H4 (cell line): Measurements from ENCODE around the gene ACTL10. TPM values are rescaled to one million over a fixed set of nuclear protein-coding genes. Genes with fewer than 3 reads are reported as not detected.
"Not testable (repeated sequence)": the region's sequence is repeated elsewhere in the genome, so short reads cannot be mapped to it uniquely, and the experiment has no call there.

Experiments used
- DNase-seq: peaks from one replicate; pipeline ENCODE4 v3.0.0-alpha.2; 2015; ENCODE audit warnings: low spot score
- total RNA-seq: library from RNA; depleted of rRNA; stranded (reverse); fragments of >200 nt; shearing (Covaris generic); gene quantifications from 2 replicates; pipeline ENCODE4 v1.2.3, GENCODE V29; 2014

The ACTL10 gene
- total RNA-seq, 1 experiment from 2014 or later, result not detected

GRCh38 chr20:33693741-33694638, 27.2 kb downstream of the ACTL10 start:
- DNase-seq, result no peak

DNA sequence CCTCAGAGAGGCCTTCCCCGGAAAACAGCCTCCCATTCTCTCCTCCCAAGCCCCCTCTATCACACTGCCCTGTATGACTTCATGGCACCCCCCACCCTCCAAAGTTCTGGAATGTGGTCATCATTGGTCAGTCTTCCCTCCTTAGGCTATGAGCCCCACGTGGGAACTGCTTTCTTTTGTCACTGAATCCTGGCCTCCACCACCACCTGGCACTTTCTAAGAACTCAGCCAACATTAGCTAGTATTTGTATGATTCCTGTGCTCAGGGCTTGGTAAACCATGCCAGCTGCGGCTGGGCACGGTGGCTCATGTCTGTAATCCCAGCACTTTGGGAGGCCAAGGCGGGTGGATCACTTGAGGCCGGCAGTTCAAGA, 27.9 kb downstream of the ACTL10 start:
- DNase-seq, result no peak

GRCh38 chr20:33696448-33696847, 29.7 kb downstream of the ACTL10 start:
- DNase-seq, result no peak

DNA sequence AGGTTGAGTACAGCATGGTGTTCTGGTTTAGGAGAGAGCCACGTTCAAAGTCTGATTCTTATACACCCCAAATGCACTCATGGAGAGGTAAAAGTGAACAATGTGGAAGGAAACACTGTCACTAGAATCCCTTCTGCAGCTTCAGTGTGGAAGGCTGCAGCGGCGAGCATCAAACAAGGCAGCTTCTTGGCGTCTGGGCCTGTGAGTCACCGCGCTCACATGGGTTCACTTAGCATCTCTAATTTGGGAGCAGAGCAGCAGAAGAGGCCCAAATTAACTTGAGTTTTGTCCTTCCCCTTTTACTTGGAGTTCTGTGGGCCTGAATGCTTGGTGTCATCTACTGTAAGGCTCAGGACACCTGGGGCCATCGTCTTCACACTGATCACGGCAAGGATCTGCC, 30.4 kb downstream of the ACTL10 start:
- no peak for DNase-seq

- not testable (repeated sequence) for DNase-seq
Measured at GRCh38 chr20:33698966-33699365, 32.2 kb downstream of the ACTL10 start.

- DNase-seq, result not testable (repeated sequence)
Measured at GRCh38 chr20:33700696-33701441, 34.1 kb downstream of the ACTL10 start.

DNA sequence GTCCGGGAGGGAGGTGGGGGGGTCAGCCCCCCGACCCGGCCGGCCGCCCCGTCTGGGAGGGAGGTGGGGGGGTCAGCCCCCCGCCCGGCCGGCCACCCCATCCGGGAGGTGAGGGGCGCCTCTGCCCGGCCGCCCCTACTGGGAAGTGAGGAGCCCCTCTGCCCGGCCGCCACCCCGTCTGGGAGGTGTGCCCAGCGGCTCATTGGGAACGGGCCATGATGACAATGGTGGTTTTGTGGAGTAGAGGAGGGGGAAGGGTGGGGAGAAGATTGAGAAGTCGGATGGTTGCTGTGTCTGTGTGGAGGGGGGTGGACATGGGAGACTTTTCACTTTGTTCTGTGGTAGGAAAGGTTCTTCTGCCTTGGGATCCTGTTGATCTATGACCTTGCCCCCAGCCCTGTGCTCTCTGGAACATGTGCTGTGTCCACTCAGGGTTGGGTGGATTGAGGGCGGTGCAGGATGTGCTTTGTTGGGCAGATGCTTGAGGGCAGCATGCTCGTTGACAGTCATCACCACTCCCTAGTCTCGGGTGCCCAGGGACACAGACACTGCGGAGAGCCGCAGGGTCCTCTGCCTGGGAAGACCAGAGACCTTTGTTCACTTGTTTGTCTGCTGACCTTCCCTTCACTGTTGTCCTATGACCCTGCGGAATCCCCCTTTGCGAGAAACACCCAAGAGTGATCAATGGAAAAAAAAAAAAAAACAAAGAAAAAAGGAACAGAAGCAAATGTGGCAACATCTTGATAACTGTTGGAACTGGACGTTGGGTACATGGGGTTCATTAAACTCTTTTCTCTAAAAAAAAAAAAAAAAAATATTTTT, 35.1 kb downstream of the ACTL10 start:
- DNase-seq, result no peak

DNA sequence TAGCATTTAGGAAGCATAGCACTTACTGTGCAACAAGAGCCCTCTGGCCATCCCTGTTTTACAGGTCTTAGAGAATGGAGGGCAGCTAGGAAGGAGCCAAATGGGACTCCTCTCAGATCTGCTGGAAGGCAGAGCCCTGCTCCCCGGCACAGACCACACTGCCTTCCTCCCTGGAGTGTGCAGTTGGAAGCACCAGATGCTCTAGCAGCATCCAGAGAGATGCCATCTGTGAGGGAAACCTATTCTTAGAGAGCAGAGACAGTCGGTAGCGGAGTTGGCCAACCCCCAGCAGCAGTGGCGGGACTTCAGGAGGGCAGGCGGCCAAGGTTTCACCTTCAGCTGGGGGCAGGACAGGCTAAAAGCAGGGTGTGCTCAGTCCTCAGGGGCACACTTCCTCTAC, 36.1 kb downstream of the ACTL10 start:
- DNase-seq, result no peak

DNA sequence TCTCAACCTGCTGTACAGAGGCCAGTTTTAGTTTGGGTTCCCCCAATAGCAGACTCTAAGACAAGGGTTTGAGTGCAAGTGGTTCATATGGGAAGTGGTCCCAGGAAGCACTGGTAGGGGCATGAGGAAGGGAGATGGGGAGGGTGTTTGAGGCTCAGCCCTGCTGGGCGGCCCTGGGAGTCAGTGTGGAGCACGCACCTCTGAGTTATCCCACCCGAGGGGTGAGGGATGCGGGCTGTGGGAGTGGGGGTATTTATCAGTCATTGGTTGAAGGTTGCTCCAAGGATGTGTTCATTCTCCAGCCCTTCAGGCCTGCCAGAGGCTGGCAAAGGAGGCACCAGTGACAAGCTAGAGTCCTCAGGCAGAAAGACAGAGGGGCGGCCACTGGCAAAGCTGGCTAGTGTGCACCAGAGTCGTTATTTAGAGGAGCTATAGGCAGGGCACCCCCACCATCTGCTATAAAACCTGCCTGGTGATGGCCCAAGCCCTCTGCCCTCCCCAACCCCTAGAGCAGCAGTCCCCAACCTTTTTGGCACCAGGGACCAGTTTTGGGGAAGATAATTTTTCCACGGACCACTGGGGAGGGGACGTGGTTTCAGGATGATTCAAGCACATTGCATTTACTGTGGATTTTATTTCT, 36.9 kb downstream of the ACTL10 start:
- no peak for DNase-seq

- no peak for DNase-seq
Measured at GRCh38 chr20:33704197-33704924, 37.6 kb downstream of the ACTL10 start.

DNA sequence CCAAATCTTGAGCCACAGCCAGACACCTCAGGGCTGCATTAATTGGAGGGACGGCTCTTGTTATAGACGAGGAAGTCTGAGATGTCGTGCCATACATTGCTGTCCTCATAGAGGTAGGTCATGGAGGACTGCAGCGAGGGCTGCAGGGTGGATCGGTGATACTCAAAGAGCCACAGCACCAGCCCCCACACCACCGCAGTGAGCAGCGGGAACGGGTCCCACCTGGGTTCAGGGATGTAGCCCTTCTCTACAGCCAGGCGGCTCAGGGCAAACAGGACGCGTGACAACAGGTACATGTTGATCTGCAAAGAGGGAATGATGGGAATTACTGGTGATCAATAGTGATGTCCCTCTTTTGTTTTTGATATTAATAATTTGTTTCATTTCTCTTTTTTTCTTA, 40.9 kb downstream of the ACTL10 start:
- DNase-seq, result no peak

- no peak for DNase-seq
Measured at GRCh38 chr20:33709398-33709797, 42.7 kb downstream of the ACTL10 start.

- no peak for DNase-seq
Measured at GRCh38 chr20:33709905-33710541, 43.3 kb downstream of the ACTL10 start.

DNA sequence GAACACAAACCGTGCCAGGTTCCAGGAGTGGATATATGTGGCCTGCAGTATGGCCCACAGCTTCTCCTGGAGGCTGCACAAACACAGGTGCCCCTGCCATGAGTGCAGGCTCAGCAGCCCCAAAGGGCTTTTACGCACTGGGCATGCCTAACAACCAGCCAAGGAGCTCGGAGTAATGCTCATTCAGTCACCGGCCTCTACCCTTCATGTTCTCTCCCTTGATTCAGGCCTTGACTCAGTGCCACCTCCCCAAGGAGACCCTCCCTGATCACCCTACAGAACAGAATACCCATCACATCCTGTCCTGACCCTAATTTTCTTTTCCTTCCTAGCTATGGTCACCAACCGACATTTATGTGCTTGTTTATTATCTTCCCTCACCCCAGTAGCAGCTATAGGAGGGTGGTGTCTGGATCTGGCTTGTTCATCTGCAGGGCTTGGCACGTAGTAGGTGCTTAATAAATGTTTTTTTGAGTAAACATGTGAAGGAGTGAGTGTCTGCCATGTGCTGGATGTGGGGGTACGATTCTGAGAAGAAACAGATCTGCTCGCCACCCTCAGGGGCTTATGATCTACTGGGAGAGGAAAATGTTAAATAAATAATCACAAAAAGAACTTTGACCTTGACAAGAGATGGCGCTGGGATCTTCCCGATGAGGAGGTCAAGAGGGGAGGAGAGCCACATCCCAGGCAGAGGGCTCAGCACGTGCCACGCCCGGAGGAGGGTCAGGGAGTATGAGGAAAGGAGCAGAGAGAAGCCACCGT, 44.1 kb downstream of the ACTL10 start:
- DNase-seq, result no peak

GRCh38 chr20:33711446-33711738, 44.6 kb downstream of the ACTL10 start:
- DNase-seq, result no peak

DNA sequence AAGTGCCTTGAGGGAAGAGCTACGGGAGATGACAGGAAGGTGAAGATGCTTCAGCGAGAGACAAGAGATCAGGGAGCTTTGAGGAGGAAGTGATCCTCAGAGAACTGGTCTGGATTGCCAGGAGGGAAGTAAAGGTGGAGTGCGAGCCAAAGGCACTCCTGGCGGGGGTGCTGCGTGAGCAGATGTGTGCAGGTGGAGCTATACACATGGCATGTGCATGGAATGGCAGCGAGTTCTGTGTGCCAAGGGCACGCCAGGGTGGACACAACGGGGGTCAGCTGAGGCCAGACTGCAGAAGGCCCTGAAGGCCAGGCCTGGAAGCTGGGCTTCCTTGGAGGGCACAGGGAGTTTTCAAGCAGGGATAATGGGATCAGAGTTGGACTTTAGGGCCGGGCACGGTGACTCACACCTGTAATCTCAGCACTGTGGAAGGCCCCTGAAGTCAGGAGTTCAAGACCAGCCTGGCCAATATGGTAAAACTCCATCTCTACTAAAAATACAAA, 47.2 kb downstream of the ACTL10 start:
- no peak for DNase-seq

DNA sequence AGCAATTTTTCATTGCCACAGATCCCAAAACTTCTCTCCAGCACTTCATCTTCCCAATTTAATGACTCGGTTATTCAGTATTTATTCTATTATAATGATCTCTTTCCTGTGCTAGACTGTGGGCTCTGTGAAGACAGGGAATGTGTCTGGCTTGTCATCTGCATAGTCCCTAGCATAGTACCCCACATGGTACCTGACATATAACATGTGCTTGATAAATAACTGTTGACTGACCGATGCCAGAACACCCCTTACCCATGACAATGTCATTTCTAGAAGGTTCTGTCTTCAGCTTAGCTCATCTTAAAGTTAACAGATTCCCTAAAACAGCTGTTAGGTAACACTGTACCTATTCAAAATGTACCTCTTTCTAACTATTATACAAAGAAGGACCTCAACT, 49.8 kb downstream of the ACTL10 start:
- DNase-seq, result no peak
